NCI-H748 treated with DMSO at 0.1 percent for 48 hours (cell line): ENCODE measurements around the gene KRT15.

Source experiments
- DNase-seq: peaks from one replicate; lab custom pipeline; 2025; lab: John Stamatoyannopoulos, UW

Gene KRT15

DNA sequence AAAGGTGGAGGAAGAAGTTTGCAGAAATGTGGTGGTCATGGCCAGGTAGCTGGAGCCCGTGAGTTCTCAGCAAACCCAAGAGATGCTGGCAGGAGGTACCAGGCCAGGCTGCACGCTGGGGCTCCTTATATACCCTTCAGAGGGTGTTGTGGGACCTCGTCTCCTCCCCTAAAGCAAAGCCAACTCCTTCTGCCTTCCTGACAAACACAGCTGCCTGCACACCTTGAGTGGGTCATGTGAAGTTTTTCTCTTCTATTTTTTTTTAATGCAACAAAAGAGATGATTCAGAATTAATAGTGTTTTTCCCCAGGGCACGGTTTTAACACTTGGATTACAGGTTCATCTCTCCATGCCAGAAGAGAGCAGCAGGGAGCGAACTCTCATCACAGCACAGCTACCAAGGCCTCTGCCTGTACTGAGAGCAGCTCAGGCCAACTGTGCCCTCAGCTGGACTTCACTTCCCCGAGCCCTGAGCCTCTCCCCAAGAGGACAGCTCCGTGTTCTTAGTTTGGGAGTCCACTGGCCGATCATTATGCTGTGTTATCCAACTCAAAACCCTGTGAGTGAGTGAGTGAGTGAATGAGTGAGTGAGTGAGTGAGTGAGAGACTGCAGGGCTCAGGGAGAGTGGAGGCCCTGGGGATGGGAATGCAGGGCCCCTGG is at the start of gene KRT15:
Gene KRT15, minus strand, starts transcription at position 102 of the 661 bp plus-strand sequence. Its CDS starts 63 bp downstream, at position 39.
- no peak for DNase-seq

DNA sequence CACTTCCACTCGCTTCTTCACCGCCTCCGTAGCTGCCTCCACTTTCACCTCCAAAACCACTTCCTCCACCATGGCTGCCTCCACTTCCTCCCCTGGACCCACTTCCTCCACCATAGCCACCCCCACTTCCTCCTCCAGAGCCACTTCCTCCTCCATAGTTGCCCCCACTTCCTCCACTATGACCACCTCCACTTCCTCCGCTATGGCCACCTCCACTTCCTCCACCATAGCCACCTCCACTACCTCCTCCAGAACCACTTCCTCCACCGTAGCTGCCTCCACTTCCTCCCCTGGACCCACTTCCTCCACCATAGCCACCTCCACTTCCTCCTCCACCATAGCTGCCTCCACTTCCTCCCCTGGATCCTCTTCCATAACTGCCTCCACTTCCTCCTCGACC is 48.6 kb upstream of the KRT15 start:
- DNase-seq = no peak

DNA sequence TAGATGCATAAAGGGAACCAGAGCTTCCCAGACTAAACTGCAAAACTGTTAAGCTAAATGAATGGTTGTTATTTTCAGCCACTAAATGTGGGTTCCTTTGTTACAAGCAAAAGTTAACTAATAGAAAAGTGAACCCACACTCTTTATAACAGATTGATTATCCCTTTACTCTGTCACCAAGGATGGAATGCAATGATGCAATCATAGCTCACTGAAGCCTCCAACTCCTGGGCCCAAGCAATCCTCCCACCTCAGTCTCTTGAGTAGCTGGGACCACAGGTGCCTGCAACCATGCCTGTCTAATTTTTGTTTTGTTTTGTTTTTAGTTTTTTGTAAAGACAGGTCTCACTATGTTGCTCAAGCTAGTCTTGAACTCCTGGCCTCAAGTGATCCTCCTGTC is 46.6 kb upstream of the KRT15 start:
- DNase-seq = no peak

GRCh38 chr17:41563607-41564170 is 45.0 kb upstream of the KRT15 start:
- no peak for DNase-seq

DNA sequence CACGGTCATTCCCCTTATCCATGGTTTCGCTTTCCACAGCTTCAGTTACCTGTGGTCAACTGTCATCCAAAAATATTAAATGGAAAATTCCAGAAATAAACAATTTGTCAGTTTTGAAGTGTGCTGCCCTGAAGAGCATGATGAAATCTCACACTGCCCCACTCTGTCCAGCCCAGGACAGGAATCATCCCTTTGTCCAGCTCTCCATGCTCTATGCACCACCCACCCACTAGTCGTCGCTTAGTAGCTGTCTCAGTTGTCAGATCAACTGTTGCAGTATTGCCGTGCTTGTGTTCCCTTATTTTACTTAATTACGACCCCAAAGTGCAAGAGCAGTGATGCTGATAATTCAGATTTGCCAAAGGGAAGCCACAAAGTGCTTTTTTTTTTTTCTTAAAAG is 42.9 kb upstream of the KRT15 start:
- no peak for DNase-seq

DNA sequence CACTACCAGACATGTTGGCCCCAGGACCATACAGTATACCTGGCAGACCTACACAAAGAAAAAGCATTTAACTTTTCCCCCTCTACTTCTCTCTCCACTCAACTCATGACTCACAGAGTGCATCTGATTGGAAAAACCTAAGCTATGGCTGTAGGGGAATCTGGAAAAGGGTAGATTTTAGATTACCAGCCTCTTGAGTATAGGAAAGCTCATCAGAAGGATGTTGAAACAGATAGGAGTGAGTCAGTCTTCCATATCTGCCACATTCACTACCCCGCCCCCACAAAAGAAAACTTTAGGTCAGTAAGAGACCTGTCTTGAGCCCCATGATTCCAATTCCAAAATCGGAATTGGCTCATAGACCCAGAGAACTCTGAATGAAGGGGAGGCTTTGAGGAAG is 40.9 kb upstream of the KRT15 start:
- no peak for DNase-seq

DNA sequence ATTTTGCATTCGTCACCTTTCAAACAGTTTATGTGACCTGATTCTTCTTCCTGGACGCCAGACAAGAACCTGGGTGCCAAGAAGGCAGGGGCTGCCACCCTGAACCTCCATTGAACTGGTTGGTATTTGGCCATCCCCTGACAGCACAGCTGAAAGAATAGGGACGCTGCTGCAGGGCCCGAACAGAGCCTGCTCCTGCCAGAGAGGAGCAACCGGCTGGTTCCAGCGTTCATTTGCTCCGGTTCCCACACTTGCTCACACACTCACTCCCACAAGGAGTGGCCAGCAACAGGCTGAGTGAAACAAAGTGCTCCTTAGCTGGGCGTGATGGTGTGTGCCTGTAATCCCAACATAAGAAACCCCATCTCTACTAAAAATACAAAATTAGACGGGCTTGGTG is 38.2 kb upstream of the KRT15 start:
- no peak for DNase-seq

- no peak for DNase-seq
These were observed 37.6 kb upstream of the KRT15 start for GRCh38 chr17:41556306-41556705.

- DNase-seq = no peak
These were observed 36.6 kb upstream of the KRT15 start for GRCh38 chr17:41555105-41555887.

DNA sequence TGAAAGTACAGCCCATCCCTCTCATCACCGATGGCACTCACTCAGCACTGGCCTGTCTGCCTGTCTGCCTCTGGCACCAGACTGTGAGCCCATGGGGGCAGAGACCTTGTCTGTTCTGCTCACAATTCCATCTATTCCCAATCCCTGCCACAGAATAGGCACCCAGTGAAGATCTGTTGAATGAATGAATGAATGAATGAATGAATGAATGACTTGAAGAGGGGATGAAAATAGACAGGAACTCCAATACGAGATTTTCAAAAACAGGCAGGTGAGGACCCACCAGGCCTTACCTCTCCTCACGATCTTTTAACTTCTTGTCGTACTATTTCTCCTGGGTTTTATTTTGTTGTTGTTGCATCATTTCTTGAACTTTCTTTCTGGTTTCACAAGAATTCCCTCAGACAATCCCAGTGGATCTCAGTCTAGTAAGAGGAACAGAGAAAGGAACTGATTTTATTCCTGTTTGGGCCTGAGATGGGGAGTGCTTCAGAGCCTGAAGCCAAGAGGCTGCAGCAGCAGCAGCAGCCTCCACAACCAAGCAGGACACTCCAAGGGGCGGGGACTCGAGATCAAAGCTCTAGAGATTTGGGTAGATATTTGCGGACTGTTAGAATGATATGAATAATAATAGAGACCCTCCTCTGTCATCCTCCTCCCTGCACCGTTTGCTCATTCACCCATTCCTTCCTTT is 35.4 kb upstream of the KRT15 start:
- no peak for DNase-seq

DNA sequence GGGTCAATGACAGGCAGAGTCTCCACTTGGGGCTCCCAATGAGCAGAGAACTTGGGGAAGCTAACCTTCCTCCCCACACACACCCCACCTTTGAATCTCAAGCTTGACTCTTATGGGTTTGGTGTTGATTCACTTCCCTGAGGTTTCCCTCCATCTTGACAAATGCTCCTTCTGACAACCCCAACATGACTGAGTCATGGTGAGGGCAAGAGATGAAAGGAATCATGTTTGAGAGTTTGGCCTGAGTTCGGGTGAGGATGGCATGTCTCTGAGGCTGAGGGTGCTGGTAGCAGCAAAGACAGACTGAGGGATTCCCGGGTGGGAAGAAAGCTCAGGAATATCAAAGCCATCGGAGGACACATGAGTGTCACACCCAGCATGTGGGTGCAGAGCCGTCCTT is 34.5 kb upstream of the KRT15 start:
- DNase-seq = no peak

DNA sequence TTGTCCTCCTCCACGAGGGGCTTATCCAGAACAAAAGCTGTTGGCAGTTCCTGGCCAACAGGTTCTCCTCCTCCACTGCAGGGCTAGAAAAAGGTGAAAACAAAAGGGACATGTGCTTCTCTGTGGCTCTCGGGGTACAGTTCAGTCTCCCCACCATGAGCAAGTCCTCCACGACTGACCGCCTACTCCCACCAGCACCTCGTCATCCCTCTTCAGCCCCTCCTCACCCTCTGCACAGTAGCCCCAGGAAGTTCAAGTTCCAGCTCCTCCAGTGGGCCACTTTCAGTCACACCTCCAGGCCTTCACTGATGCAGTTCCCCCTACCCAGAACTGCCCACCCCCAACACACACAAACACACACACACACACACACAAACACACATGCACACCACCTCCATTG is 33.8 kb upstream of the KRT15 start:
- no peak for DNase-seq

DNA sequence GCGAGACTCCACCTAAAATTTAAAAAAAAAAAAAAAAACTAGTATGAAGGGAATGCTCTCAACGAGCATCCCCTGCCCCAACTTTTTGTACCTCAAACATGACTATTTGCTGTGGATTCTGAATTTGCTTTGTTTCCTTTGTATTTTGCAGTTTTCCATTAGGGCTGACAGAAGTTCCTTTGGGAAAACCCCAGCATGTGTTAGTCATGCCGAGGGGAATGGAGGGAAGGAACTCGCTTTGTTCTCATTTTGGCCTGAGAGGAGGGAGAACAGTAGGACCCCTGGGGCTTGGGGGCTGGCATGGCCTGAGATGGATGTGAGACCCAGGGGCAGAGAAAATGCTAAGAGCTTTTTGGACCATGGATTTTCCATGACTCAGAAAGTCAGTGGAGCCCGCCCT is 32.7 kb upstream of the KRT15 start:
- DNase-seq = no peak

DNA sequence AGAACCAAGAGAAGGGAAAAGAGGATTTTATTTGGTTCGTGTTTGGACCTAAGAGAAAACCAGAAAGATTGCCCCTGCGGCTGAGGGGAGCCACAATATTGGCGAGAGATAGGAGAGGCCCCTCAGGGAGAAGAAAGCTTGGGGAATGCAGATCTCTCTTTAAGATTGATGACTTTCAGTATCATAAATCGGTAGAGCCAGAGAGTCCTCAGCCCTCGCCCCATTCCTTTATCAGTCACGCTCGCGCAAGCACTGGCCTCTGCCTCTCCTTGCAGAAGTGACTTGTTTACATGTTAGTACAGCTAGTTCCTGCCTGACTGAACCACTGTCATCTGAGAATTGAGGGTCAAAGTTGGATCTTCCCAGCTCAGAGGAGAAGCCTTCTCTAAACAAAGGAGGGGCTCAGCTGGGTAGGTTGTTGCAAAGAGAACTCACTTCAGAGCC is 30.9 kb upstream of the KRT15 start:
- DNase-seq = no peak

- DNase-seq = peak; percentile 49
These were observed 30.3 kb upstream of the KRT15 start for GRCh38 chr17:41548844-41549595.

DNA sequence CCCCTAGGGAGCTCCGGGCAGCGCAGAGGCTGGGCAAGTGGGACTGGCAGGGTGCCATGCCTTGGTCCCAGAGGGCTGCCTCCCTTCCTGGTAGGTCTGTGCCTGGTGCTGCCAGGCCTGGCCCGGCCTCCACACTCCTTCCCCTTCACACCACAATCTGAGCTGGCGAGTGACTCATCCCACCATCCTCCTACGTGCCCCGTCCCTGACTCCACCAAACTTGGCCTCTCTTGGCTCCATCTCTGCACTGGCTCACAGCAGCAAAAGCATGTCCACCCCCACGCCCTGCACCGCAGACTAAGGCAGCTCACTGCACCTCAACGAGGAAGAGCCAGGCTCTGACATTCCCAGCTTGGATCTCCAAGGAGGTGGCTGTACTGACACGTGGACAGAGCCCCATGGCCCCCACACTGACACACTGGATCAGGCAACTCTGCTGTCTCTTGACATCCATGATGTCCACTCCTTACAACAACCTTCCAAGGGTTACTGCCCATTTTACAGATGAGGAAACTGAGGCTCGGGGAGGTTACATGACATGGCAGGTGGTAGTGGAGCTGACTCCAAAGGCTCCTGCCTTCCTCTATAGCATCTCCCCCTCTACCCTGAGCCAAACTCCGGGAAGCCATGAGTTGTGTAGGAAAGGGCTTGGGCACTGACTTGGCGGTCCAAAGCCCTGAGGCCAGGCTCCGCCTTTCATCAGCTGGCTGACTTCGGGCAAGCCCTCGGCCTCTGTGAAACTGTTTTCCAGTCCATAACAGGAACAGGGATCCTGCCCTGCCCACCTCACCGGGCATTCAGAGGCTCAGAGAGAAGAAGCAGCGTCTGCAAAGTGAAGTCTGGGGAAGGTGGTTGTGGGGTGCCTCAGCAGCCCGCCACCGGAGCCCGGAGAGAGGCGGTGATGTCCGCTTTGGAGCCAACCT is 29.5 kb upstream of the KRT15 start:
- DNase-seq = no peak

DNA sequence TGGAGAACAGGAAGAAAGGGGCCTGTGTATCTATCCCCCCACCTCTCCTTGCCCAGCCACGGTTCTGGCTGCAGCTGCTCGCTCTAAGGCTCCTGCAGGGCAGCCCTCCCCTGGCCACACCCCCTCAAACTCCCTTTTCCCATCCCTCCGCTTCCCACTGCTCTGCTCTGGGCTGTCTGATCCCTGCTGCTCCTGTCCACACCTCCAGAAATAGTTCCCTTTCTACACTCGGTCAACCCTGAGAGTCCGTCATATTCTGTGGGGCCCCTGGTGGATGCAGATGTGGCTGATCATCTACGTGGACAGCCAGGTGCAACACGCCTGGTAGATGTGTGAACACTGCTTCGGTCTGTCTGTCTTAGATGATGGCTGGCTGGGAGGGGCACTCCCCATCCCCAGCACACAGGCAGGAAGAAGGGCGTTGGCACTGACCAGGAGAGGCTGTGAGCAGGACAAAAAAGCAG is 28.7 kb upstream of the KRT15 start:
- DNase-seq = no peak

DNA sequence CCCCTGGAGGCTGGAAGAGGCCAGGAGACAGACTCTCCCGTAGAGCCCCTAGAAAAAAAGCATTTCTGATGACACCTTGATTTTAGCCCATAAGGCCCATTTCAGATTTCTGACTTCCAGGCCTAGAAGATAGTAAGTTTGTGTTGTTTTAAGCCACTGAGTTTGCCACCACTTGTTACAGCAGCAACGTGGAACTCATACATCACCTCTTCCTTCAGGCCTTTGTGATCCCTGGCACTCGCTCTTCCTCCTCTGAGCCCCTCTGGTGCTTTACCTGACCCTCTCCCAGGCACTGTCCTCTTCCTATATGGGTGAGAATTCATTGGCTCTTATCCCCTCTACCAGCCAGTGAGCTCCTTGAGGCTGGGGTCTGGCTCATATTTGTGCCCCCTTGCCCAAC is 28.1 kb upstream of the KRT15 start:
- DNase-seq = no peak

GRCh38 chr17:41545829-41546410 is 27.2 kb upstream of the KRT15 start:
- no peak for DNase-seq

DNA sequence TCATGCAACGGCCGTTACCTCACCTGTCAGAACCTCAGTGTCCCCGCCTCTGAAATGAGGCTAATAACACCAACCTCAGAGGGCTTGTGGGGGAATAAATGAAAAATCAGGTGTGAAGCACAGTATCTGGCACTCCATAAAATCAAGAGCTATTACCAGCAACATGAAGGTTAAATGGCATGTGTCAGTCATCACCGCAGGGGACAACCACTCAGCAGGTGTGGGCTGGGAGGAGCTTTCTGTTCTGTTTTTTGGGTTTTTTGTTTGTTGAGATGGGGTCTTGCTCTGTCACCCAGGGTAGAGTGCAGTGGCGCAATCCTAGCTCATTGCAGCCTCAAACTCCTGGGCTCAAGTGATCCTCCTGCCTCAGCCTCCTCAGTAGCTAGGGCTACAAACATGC is 26.2 kb upstream of the KRT15 start:
- DNase-seq = no peak
